Islet of Langerhans (tissue), 1 donor: Measurements from ENCODE around the gene FOXJ3.
A peak's percentile ranks its signal among the peaks of the same experiment; 100 is the strongest.

Experiments
- FAIRE-seq: peaks from one replicate; lab custom pipeline; 2011; peaks lifted over from hg19 to GRCh38; lab: Jason Lieb, UNC

Gene FOXJ3

GRCh38 chr1:42167611-42168390 is 167.2 kb downstream of the FOXJ3 start:
- no peak for FAIRE-seq

- FAIRE-seq = no peak
These were observed 169.4 kb downstream of the FOXJ3 start for GRCh38 chr1:42165511-42166210.

DNA sequence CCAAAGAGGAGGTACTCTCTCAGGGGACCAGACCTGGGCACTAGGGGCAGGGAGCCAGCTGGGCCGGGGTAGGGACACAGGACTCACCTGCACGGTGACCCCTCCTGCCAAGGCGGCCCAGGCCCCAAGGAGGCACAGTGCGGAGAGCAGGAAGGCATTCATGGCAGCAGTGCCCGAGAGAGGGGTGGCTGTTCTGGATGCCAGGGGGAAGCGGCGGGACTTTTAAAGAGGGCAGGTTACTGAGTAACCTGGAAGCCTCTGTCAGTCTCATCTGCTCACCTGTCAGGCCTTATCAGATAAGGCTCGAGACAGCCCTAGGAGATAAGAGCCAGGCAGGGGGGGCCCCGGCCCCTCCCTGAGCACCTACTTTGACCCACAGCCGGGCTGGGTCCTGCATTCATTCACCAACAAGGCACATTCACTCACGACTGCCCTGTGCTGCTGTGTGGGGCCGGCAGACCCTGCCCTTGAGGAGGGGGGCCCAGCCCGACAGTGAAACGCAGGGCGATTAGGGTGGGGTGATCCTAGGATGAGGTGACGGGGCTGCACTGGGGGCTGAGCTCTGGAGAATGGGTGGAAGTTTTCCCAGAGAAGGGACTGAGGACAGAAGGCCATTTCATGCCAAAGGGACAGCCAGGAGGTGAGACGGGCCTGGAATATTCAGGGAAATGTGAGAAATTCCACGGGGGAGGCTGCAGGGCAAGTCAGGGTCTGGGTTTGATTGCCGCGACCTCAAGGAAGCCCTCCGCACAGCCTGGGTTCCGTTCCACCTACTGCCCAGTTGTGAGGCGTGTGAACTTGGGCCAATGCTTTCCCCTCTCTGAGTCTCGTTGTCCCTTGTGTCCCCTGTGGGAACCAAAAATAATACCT is 170.2 kb downstream of the FOXJ3 start, which contains the start of gene GUCA2A:
Gene GUCA2A, minus strand, starts transcription at position 195 of the 870 bp plus-strand sequence. Its CDS starts 33 bp downstream, at position 162.
- FAIRE-seq = no peak

GRCh38 chr1:42163536-42164503 is 171.2 kb downstream of the FOXJ3 start:
- FAIRE-seq = no peak

DNA sequence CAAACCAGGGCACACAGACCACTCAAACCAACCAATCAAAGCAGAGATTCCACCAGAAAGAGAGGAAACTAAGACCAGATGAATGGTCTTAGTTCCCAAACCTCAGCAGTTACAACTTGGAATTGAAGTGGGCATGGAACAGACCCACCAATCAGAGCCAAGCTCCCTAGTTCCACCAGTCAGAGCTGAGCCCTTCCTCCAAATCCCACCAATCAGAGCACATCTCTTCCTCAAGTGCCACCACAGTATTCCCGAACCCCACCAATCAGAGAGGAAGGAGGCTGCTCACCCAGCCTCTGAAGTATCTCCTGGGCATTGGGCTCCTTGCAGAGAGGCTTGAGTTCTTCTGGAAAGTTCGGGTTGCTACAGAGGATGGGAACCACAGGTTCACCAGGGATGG is 171.9 kb downstream of the FOXJ3 start:
- no peak for FAIRE-seq

- no peak for FAIRE-seq
These were observed 172.9 kb downstream of the FOXJ3 start for GRCh38 chr1:42162181-42162580.

- FAIRE-seq = no peak
These were observed 176.8 kb downstream of the FOXJ3 start for GRCh38 chr1:42158189-42158588.

DNA sequence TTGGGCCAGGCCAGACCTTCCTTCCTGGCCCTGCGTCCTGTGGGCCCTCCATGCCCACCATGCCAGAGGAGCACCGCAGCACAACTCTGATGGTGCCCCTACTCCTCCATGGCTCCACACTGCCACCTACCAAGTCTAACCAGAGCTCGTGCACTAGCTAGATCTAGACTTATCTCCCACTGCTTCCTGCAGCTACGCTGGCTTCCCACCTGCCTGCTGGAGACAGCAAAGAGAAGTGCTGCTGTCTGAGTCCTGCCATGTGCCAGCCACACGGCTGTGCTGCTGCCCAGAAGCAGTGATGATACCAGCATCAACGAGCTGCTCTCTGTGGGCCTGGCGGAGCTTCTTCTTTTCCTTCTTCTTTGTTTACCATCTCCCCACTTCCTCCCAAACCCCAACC is 177.4 kb downstream of the FOXJ3 start:
- FAIRE-seq = no peak

- FAIRE-seq = no peak
These were observed 179.7 kb downstream of the FOXJ3 start for GRCh38 chr1:42155362-42155761.

- no peak for FAIRE-seq
These were observed 180.3 kb downstream of the FOXJ3 start for GRCh38 chr1:42154685-42155084.

DNA sequence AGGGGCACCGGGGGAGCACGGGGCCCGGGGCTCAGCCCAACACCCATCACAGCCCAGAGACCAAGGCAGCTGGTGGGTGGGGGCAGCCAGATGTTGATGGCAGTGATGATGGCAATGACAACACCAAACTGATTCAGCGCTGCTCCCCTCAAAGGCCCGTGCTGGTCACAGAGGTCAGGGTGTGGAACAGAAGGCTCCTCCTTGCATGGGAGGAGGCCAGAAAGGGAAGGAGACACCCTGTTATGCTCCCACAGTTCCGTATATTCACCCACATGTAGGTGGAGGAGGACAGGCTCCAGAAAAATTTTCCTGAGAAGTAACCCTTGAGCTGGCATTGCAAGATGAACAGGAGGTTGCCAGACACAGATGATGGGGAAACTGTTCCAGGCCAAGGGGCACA is 181.4 kb downstream of the FOXJ3 start:
- no peak for FAIRE-seq

DNA sequence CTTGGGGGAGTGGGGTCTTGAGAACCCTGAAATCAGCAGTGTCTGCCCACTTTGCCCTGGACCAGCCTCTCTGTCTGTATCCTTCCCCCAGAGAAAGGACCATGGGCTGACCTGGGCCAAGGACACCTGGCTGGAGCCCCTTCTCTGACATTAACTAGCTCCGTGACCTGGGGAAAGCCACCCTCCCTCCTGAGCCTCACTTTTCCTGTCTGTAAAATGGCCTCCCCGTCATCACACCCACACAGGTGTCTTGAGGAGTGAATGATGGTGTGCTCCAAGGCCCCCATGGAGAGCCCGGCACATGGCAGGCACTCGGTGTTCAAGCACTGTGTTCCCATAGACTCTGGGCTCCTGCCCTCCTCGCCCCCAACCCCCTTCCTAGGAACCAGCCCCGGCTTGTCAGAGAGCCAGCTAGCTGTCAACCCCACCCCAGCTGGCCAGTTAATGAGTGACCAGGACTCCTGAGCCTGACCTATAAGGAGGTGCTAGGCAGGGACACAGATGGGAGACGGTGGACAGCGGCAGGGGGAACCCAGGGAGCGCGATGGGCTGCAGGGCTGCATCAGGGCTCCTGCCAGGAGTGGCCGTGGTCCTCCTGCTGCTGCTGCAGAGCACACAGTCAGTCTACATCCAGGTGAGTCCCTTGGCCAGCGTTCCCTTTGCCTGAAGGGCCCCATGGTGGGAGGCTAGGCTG is 182.0 kb downstream of the FOXJ3 start, which contains the start of gene GUCA2B:
Gene GUCA2B, plus strand, starts transcription at position 504 of the 694 bp plus-strand sequence. Its CDS starts 41 bp downstream, at position 545.
- no peak for FAIRE-seq

GRCh38 chr1:42152119-42152518 is 182.9 kb downstream of the FOXJ3 start:
- no peak for FAIRE-seq

- no peak for FAIRE-seq
These were observed 184.4 kb downstream of the FOXJ3 start for GRCh38 chr1:42150651-42151050.

GRCh38 chr1:42148166-42148565 is 186.9 kb downstream of the FOXJ3 start:
- FAIRE-seq = no peak

DNA sequence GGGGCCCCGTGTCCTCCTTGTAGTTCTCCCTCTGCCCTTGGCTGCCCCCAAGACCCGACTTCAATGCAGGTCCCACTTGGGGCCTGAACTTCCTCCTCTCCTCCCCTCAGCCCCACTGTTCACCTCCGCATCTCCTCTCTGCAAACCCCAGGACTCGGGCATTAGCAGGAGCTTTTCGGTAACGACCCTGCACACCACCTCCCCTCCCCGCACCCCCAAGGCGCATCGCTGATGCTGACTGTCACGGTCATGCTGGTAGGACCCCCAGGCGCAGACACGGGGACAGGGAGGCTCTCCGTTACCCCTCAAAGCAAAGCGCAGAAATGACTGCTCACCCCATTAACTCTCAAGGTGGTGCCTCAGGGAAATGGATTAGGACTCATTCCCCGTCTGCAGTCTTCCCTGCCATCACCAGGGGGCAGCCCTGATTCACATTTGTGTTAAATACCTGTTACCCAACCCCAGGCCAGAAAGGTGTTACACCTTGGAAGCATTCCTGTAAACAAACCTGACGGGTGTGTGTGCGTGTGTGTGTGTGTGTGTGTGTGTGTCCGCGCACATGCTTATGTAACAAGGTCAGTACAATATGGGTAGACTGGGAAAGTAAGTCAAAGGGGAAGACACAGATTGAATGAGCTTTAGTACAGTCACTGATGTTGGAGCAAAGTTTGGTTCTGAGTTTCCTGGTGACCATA is 188.3 kb downstream of the FOXJ3 start:
- FAIRE-seq = peak; percentile 84

GRCh38 chr1:42145764-42146625 is 189.0 kb downstream of the FOXJ3 start:
- FAIRE-seq = no peak

DNA sequence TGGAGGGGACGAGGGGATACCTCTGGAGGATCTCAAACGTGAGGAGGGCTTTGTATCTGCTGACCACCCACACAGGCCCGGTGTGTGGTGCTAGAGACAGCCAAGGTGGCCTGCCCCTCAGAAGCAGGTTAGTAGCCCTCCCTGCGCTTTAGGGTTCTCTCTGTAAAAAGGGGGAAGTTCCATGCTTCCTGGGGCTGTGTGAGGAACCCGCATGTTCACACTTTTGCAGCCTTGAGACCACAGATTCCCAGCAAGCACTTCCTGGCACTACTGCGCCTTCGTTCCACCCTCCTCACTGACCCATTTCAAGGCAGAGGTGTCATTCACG is 189.7 kb downstream of the FOXJ3 start:
- FAIRE-seq = no peak

- FAIRE-seq = no peak
These were observed 190.2 kb downstream of the FOXJ3 start for GRCh38 chr1:42144711-42145388.
